IMR-90 (cell line): Measurements from ENCODE around the gene C10orf67.

Source experiments
- BHLHE40 ChIP-seq: fragments of 150-350 bp; IDR thresholded peaks from 2 replicates; pipeline ENCODE4 v1.6.1; 2016; ENCODE audit warnings: mild to moderate bottlenecking, low read depth, low read length
- CEBPB ChIP-seq: IDR thresholded peaks from 2 replicates; pipeline ENCODE4 v1.6.1; 2012; ENCODE audit warnings: low read depth, low read length, improper control_type of control experiment
- CHD1 ChIP-seq: IDR thresholded peaks from 2 replicates; pipeline ENCODE4 v1.6.1; 2012; ENCODE audit warnings: low read depth, low read length, improper control_type of control experiment
- FOS ChIP-seq: fragments of 150-350 bp; IDR thresholded peaks from 2 replicates; pipeline ENCODE4 v1.6.1; 2016; ENCODE audit warnings: low read depth, low read length
- MAFK ChIP-seq: IDR thresholded peaks from 2 replicates; pipeline ENCODE4 v1.6.1; 2012; ENCODE audit warnings: low read depth, low read length, improper control_type of control experiment
- POLR2A ChIP-seq: IDR thresholded peaks from 2 replicates; pipeline ENCODE4 v1.6.1; 2012; ENCODE audit warnings: mild to moderate bottlenecking, low read depth, low read length
- RAD21 ChIP-seq: IDR thresholded peaks from 2 replicates; pipeline ENCODE4 v1.6.1; 2012; ENCODE audit warnings: low read length, improper control_type of control experiment
- RFX5 ChIP-seq: IDR thresholded peaks from 2 replicates; pipeline ENCODE4 v1.8.0; 2012; ENCODE audit warnings: low read depth, mild to moderate bottlenecking, low read length, moderate library complexity
- SMC3 ChIP-seq: fragments of 150-350 bp; IDR thresholded peaks from 2 replicates; pipeline ENCODE4 v1.6.1; 2016; ENCODE audit warnings: low read depth, mild to moderate bottlenecking, antibody characterized with exemption, low read length, moderate library complexity
- TF ChIP-seq, protein P1 (sequence below): conservative IDR thresholded peaks from 2 replicates; pipeline ENCODE4 v1.5.1; 2012; ENCODE audit warnings: mild to moderate bottlenecking, low read depth, low read length, improper control_type of control experiment

DNA sequence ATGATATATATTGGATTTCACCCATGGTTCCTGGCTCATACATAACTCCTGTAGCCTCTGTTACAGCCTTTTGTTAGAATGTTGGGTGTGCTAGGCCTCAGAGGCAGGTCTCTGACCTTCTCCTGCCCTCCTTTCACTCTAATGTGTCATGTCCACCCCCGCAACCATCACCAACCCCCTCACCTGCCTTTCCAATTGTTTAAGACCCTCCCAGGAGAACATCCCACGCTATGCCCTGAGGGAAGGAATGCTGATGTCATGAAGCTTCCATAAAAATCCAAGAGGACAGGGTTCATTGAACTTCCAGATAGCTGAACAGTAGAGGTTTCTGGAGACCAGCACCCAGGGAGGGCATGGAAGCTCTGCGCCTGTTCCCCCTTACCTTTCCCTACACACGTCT is 30.8 kb upstream of the C10orf67 start:
- TF ChIP-seq POLR2A (no peak), RAD21 (no peak), CEBPB (no peak), RFX5 (no peak), CHD1 (no peak), BHLHE40 (no peak), SMC3 (no peak), MAFK (no peak), FOS (no peak)
- TF ChIP-seq, protein P1, sequence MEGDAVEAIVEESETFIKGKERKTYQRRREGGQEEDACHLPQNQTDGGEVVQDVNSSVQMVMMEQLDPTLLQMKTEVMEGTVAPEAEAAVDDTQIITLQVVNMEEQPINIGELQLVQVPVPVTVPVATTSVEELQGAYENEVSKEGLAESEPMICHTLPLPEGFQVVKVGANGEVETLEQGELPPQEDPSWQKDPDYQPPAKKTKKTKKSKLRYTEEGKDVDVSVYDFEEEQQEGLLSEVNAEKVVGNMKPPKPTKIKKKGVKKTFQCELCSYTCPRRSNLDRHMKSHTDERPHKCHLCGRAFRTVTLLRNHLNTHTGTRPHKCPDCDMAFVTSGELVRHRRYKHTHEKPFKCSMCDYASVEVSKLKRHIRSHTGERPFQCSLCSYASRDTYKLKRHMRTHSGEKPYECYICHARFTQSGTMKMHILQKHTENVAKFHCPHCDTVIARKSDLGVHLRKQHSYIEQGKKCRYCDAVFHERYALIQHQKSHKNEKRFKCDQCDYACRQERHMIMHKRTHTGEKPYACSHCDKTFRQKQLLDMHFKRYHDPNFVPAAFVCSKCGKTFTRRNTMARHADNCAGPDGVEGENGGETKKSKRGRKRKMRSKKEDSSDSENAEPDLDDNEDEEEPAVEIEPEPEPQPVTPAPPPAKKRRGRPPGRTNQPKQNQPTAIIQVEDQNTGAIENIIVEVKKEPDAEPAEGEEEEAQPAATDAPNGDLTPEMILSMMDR: no peak
